ENCODE results near the gene IRAK3.
A peak's percentile ranks its signal among the peaks of the same experiment; 100 is the strongest.

Gene IRAK3

GRCh38 chr12:66188584-66189485 is at the start of gene IRAK3:
TSS of gene IRAK3 (plus strand) at chr12:66189214. CDS start at chr12:66189300, 86 bp downstream.
- DNase-seq (ENCODE audit: low read depth): no peak

GRCh38 chr12:66139328-66139727 is 49.7 kb upstream of the IRAK3 start:
- no peak for DNase-seq (ENCODE audit: low read depth)

DNA sequence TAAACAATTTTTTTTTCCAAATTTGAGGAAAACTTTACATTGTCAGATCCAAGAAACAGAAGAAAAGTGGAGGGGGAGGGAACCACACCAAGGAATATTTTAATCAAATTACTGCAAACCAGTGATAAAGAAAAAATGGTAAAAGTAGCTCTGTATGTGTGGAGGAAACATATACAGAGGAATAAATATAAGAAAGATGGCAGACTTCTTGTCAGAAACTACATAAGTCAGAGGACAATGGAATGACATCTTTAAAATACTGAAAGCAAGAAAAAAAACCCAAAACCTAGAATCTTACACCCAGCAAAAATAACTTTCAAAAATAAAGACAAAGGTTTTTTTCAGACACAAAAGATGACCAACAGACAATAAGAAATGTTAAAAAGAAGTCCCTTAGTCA is 48.3 kb upstream of the IRAK3 start:
- no peak for DNase-seq (ENCODE audit: low read depth)

DNA sequence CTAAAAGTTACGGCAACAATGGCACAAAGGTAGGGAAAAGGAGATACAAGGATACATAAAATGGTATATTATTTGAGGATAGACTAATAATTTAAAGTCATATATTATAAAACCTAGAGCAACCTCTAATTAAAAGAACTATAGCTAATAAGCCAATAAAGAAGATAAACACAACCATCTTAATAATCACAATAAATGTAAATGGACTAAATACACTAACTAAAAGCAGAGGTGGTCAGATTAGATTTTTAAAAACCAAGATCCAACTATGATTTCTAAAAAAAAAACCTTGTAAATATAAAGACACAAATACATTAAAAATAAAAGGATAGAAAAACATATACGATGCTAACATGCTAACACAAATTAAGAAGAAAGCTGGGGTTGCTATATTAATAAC is 47.7 kb upstream of the IRAK3 start:
- no peak for DNase-seq (ENCODE audit: low read depth)

GRCh38 chr12:66142826-66143225 is 46.2 kb upstream of the IRAK3 start:
- DNase-seq (ENCODE audit: low read depth): no peak

DNA sequence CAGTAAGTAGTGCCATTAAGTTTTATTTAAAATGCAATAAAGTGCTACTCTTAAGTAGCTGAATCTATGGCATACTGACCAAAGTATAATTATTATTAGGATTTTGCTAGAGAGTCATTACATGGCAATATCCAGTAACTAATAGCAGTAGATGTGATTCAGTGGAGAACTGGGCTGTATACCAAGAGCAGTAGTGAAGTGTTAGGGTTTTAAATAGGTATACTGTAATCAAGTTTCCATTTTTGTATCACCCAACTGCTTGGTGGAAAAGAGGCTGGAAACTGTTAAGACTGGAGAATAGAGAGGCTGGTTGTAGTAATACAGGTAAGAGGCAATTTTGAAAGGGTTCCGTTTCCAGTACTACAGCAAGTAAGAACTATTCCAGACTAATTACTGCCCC is 45.1 kb upstream of the IRAK3 start:
- DNase-seq (ENCODE audit: low read depth): no peak

GRCh38 chr12:66144791-66145754 is 43.9 kb upstream of the IRAK3 start:
- no peak for DNase-seq (ENCODE audit: low read depth)

DNA sequence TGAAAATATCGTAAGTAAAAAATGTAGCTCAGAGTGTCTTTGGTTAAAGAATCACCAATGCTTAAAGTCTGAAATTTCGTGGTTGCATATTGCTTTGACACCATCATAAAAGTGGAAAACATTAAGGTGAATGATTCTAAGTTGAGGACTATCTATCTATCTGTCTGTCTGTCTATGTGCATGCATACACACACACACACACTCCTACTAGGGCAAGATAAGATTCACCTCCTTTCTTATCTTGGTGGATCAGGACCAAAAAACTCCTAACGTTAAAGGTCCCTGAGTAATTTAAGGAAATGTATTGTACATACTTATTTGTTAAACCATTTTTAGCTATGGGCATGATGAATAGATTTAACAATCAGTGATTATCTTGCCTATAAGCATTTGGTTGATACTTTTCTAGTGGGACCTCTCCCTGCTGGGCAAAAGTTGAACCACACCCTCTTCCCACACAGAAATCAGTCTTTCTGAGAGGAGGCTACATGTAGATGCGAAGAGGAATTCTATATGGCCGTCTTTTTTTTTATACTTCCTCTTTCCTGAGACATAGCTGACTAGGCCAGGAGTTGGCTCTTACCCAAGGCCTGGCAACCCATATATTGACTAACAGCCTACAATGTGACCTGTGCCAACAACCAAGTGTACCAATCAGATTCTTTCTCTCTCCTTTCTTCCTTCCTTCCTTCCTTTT is 39.2 kb upstream of the IRAK3 start:
- DNase-seq (ENCODE audit: low read depth): no peak

GRCh38 chr12:66152732-66153131 is 36.3 kb upstream of the IRAK3 start:
- no peak for DNase-seq (ENCODE audit: low read depth)

DNA sequence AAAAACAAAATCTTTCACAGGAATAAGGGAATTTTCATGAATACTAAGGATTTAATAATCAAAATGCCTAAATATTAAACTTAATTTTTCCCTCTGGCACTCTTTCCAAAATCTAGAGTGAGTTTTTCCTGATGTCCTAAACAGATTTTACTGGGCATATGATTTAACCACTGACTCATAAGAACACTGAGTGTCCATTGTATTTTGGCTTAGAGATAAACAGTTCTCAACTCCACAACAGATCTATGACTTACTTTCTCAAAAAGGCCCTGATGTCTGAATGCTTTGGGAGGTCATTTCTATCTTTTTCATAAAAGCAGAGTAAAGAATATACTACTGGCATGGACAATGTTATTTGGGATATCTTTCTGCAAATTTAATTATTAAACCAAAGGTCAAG is 34.2 kb upstream of the IRAK3 start:
- DNase-seq (ENCODE audit: low read depth): no peak

DNA sequence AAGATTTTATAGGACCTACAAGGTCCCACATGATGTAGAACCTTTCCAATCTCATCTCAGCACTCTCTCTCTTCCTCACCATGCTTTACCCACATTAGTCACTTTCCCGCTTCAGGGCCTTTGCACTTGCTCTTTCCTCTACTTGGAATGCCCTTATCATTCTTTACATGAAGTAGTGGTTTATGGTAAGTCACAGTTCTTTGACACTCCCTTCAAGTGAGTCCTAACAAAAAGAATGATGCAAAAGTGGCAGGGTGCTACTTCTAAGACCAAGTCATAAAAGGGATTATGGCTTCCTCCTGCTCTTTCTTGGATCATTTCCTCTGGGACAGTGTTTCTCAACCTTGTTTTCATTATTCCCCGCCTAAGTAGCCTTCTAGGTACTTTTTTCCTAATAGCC is 32.4 kb upstream of the IRAK3 start:
- no peak for DNase-seq (ENCODE audit: low read depth)

GRCh38 chr12:66159123-66159522 is 29.9 kb upstream of the IRAK3 start:
- no peak for DNase-seq (ENCODE audit: low read depth)

DNA sequence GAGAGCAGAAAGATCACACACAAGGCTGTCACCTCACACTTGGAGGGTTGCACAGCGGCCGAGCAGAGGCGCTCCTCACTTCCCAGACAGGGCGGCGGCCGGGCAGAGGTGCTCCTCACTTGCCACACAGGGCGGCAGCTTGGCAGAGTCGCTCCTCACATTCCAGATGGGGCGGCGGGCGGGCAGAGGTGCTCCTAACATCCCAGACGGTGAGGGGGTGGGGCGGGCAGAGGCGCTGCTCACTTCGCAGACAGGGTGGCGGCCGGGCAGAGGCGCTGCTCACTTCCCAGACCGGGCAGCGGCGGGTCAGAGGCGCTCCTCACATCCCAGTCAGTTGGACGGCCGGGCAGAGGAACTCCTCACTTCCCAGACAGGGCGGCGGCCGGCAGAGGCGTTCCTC is 28.3 kb upstream of the IRAK3 start:
- no peak for DNase-seq (ENCODE audit: low read depth)

- DNase-seq (ENCODE audit: low read depth): no peak
Measured at GRCh38 chr12:66162701-66163100, 26.3 kb upstream of the IRAK3 start.

DNA sequence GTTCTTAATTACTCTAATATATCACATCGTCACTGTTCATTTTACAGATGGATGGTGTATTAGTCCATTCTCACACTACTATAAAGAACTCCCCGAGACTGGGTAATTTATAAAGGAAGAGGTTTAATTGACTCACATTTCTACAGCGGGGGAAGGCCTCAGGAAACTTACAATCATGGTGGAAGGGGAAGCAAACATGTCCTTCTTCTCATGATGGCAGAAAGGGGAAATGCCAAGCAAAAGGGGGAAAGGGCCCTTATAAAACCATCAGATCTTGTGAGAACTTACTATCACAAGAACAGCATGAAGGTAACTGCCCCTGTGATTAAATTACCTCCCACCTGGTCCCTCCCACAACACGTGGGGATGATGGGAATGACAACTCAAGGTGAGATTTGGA is 25.7 kb upstream of the IRAK3 start:
- no peak for DNase-seq (ENCODE audit: low read depth)

DNA sequence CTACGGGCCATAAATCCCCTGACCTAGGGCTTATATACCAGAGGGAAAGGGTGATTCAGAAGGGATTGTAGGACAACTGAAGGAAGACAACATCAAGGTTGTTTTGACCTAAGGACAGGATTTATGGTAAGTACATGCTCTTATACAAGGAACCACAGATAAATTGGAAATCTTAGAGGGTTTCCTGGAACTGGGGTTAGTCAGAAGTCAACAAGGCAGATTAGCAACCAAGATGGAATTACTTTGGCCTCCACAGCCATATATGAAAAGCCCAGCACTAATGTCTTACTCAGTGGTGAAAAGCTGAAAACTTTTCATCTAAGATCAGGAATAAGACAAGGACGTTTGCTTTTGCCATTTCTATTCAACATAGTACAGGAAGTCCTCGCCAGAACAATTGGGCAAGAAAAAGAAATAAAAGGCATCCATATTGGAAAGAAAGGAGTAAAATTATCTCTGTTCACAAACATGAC is 24.6 kb upstream of the IRAK3 start:
- DNase-seq (ENCODE audit: low read depth): no peak

DNA sequence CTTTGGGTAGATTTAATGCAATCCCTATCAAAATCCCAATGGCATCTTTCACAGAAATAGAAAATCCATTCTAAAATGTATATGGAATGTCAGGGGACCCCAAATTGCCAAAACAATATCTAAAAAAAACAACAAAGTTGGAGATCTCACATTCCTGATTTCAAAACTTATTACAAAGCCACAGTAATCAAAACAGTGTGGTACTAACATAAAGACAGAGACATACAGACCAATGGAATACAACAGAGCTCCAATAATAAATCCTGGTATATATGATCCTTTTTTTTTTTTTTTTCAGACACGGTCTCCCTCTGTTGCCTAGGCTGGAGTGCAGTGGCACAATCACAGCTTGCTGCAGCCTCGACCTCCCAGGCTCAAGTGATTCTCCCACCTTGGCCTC is 23.9 kb upstream of the IRAK3 start:
- no peak for DNase-seq (ENCODE audit: low read depth)

- DNase-seq (ENCODE audit: low read depth): no peak
Measured at GRCh38 chr12:66166561-66166960, 22.5 kb upstream of the IRAK3 start.

GRCh38 chr12:66168410-66168809 is 20.6 kb upstream of the IRAK3 start:
- no peak for DNase-seq (ENCODE audit: low read depth)

- DNase-seq (ENCODE audit: low read depth): peak; percentile 84
Measured at GRCh38 chr12:66169221-66170170, 19.5 kb upstream of the IRAK3 start, which contains the start of gene TMBIM4. TSS of gene TMBIM4 (minus strand) at chr12:66169996. CDS start at chr12:66169951, 45 bp downstream.

- DNase-seq (ENCODE audit: low read depth): no peak
Measured at GRCh38 chr12:66170606-66171005, 18.4 kb upstream of the IRAK3 start.
